Measurements from ENCODE around the gene WDR86.

DNA sequence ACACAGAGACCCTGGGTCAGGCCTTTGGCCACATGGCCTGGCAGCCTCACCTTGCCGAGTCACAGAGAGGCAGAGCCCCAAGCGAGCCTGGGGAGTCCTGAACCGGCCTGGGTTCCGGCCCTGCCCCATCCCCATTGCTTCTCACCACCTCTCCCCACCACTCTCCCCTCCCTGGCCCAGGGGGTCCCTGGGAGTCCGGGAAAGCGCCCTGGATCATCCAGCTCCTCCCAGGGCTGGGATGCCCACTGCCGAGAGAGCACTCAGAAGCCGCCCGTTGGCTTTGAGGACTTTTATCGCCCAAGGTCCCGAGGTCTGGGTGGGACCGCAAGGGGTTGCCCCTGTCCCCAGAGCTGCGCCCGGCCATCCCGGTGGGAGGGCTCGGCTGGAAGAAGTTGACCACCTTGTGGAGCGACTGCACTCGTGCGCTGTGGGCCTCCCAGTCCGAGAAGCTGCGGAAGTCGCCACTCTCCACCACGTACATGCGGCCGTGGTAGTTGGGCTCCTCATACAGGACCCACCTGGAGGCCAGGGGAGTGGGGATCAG, 22.0 kb upstream of the WDR86 start:
- TF ChIP-seq, protein P1, sequence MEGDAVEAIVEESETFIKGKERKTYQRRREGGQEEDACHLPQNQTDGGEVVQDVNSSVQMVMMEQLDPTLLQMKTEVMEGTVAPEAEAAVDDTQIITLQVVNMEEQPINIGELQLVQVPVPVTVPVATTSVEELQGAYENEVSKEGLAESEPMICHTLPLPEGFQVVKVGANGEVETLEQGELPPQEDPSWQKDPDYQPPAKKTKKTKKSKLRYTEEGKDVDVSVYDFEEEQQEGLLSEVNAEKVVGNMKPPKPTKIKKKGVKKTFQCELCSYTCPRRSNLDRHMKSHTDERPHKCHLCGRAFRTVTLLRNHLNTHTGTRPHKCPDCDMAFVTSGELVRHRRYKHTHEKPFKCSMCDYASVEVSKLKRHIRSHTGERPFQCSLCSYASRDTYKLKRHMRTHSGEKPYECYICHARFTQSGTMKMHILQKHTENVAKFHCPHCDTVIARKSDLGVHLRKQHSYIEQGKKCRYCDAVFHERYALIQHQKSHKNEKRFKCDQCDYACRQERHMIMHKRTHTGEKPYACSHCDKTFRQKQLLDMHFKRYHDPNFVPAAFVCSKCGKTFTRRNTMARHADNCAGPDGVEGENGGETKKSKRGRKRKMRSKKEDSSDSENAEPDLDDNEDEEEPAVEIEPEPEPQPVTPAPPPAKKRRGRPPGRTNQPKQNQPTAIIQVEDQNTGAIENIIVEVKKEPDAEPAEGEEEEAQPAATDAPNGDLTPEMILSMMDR (conservative IDR thresholded peaks at IDR 0.05; ENCODE audit: low read depth in 2 of 2) = no peak
- no peak for TF ChIP-seq POLR2AphosphoS5 (IDR thresholded peaks at IDR 0.05; ENCODE audit: low read depth)
- TF ChIP-seq EZH2phosphoT487 (IDR thresholded peaks at IDR 0.05; ENCODE audit: unreplicated experiment) = no peak

All from GM23338 (cell line).